Umbilical cord (tissue), 2 donors: Measurements from ENCODE around the gene PAX2. TPM values are rescaled to one million over a fixed set of nuclear protein-coding genes. Genes with fewer than 3 reads are reported as not detected.

Experiments
- DNase-seq: peaks from one replicate; pipeline ENCODE4 v3.0.0-alpha.2; 2015; ENCODE audit warnings: low spot score
- total RNA-seq: library from RNA; depleted of rRNA; stranded (reverse); fragments of >200 nt; gene quantifications from one replicate; pipeline ENCODE4 v1.2.3, GENCODE V29; 2014; ENCODE audit warnings: low replicate concordance; ENCODE audit not compliant: insufficient read depth

The PAX2 gene
- total RNA-seq, 1 donor from 2014 or later: 3.1 TPM

DNA sequence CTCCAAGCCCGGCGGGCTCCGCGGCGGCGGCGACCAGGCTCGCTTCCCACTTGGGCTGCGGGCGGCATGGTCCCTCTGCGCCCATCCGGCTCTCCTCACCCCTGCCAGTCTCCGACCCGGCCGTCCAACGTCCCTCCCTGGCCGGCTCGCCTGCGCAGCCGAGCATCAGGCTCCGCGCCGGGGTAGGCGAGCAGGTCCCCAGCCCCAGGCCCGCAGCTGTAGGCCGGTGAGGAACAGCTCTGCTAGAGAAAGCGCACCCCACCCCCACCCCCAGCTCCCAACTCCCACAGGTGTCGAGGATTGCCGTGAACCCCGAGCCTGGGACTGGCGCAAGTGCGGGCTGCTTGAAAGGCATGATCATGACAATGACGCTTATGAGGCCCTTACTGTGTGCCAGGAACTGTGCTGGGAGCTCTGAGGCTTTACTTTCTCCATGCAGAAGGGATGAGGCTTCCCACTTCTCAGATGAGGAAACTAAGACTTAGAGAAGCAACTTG is 20.8 kb upstream of the PAX2 start:
- no peak for DNase-seq

DNA sequence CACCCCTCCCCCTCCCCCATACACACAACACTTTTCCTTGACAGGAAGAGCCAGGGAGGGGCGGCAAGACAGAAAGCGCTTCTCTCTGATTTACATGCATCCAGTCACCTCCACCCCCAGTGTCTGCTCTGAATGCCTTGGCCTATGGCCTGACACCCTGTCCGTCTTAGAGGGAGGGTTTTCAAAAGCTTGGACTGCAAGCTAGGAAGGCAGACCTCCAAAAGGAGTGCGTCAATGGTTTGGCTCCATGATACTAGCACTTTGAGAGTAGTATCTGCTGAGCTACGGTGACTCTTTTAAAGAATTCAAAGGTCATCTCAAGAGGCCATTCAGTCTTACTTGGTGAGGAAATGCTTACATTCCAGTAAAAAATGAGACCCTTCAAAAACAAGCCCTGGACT is 20.3 kb upstream of the PAX2 start:
- no peak for DNase-seq

- DNase-seq: no peak
Measured at GRCh38 chr10:100725869-100726426, 19.4 kb upstream of the PAX2 start.

DNA sequence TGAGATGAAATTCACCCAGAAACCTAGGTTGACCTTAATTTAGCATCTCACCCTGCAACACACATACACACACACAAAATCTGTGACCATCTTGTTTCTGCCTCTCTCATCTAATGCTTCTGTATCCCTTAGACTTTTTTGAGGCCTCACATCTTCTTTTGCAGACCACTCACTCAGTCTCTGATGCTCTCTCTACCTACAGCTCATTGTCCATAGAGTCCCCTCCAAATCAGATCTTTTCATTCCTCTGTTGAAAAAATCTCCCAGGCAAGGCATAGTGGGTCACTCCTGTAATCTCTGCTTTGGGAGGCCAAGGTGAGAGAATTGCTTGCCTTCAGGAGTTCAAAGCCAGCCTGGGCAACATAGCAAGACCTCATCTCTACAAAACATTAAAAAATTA is 17.6 kb upstream of the PAX2 start:
- DNase-seq: no peak

GRCh38 chr10:100728928-100729861 is 16.2 kb upstream of the PAX2 start:
- peak; percentile 11 for DNase-seq

DNA sequence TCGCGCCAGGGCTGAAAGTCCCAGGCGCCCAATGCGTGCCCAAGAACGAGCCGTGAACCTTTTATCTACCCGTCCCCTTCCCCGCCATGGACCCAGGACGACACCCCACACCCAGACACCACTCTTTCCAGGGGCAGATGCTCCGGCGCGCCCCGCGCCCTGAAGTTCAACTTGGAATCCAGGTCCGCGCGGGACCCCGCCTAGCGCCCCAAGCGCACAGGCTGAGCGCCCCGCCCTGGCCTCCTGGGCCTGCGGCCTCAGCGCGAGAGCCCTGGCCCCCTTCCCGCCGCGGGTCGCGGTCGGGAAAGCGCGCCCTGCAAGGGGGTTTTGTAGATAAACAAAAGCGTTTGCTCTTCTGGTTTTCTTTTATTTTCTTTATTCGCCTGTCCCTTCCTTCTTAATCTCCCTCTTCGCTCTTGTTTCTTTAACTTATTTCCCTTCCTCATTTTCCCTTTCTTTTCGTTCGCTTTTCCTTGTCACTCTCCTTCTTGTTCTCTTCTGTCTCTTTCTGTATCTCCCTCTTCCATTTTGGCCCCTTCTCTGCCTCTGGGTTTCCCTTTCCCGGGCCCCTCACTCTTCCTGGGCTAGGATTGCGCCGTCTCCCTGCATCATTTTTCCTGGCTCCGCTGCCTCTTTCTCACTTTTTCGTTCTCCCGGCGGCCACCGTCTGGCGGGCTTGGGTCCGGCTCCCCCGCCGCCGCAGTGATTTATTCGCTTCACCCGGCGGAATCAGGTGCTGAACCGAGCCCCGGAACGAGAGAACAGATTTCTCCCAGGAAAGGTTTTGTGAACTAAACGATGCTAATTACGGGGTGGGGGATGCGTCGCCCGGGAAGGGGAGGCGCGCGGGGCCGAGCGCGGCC is 15.3 kb upstream of the PAX2 start:
- no peak for DNase-seq

- peak; percentile 11 for DNase-seq
Measured at GRCh38 chr10:100730725-100731406, 14.5 kb upstream of the PAX2 start.

- no peak for DNase-seq
Measured at GRCh38 chr10:100731407-100732240, 13.8 kb upstream of the PAX2 start.

DNA sequence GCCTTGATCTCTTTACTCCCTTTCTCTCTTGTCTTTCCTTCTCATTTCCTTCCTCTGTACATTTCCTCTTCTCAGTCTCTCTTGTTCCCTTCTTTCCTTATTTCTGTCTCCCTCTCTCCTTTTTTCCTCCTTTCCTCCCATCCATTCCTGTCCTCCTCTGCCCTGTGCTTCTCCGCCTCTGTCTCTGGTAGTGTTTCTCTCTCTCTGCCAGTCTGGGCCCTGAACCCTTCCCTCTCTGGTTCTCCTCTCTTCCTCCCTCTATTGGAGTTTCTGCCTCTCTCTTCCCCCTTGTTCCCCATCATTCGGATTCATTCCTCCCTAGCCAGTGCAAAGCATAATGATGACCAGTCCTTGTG is 13.2 kb upstream of the PAX2 start:
- no peak for DNase-seq

- no peak for DNase-seq
Measured at GRCh38 chr10:100733329-100733728, 12.1 kb upstream of the PAX2 start.

DNA sequence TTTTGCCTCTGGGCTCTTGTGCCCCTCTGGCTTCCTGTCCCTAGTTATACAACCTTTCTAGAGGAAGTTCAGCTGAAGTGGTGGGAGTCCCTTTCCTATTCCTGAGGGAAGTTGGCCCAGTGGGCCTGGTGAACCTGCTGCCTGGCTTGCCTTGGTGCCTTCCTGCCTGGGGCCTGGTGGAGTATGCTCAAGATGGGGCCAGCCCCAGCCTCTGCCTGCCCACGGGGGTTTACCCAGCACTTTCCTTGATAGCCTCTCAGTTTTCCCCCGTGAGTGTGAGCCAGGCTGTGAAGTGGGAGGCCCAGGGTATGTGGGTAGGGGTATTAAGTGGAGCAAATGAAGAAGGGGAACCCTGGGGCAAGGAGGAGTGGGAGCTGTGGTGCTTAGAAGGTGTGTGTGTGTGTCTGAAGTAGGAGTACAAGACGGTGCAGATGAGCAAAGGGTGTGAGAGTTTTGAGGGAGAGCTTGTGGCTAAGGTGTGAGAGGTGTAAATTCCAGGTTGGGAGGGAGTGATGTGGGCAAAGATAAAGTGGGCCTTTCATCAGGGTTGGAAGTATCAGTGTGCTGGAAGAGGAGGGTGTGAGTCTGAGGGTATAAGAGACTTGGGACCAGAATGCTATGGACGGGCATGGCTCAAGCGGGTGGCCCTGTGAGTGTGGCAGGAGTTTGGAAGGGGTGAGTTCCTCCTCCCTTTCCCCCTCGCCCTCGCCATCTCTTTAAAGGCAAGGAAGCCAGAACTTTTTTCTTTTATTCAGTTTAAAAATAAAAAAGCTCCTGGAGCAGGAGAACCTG is 10.9 kb upstream of the PAX2 start:
- DNase-seq: no peak

DNA sequence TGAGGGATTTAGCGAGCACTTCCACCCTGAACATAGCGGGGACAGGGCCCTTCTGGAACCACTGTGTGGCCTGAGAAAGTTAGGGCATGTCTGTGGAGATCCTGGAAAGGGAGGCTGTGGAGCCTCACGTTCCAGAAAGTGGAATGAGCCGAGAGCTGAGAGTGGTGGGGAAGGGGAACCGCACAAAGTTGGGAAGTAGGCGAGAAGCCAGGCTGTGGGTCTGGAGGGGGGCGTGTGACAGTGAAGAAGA is 10.4 kb upstream of the PAX2 start:
- no peak for DNase-seq

- DNase-seq: no peak
Measured at GRCh38 chr10:100735337-100736143, 9.8 kb upstream of the PAX2 start.

GRCh38 chr10:100736144-100736808 is 9.1 kb upstream of the PAX2 start:
- DNase-seq: no peak

DNA sequence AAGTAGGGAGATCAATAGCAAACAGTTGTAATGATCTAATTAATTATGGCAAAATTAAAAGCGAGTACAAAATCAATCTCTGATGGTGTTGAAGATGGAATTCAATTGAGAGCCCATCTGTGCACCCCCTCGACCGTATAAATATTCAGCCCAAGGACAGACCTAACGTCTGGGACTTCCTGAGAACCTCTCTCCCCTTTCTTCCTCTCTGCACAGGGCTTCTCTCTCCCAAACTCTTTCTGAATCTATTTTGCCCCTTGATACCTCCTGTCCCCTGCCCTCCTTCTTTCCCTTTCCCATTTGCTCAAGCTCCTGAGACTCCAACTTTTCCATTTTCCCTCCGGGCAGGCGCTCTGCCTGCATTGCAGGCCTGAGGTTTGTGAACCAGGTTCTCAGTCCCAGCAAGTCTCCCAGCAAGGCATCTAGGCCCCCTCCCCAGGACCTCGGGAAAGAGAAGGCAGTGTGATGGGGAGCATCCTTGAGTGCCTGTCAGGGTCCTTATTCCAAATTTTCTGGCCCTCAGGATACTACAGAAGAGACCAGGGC is 8.5 kb upstream of the PAX2 start:
- no peak for DNase-seq

- no peak for DNase-seq
Measured at GRCh38 chr10:100737355-100738054, 7.9 kb upstream of the PAX2 start.

GRCh38 chr10:100738055-100738827 is 7.1 kb upstream of the PAX2 start:
- DNase-seq: no peak
